ENCODE results near the gene PRKN.

GRCh38 chr6:161389756-161390155 lies 1337.8 kb downstream of the PRKN start:
- TF ChIP-seq CTCF (conservative IDR thresholded peaks at IDR 0.05) (no peak), ZFX (IDR thresholded peaks at IDR 0.05) (no peak)

Measured in C4-2B (cell line).